NCI-H748 (cell line): Measurements from ENCODE around the gene LRP1B.
"Not testable (repeated sequence)": the region's sequence is repeated elsewhere in the genome, so short reads cannot be mapped to it uniquely, and the experiment has no call there.

Experiments
- DNase-seq: peaks from one replicate; lab custom pipeline; 2025; ENCODE audit not compliant: unreplicated experiment; lab: John Stamatoyannopoulos, UW

The LRP1B gene

GRCh38 chr2:140415035-140415434, 1715.8 kb downstream of the LRP1B start:
- not testable (repeated sequence) for DNase-seq

GRCh38 chr2:140410695-140411094, 1720.1 kb downstream of the LRP1B start:
- no peak for DNase-seq

GRCh38 chr2:140401056-140401455, 1729.8 kb downstream of the LRP1B start:
- no peak for DNase-seq

- no peak for DNase-seq
Observed at GRCh38 chr2:140392824-140393223, 1738.0 kb downstream of the LRP1B start.

- no peak for DNase-seq
Observed at GRCh38 chr2:140384946-140385345, 1745.9 kb downstream of the LRP1B start.

- DNase-seq, result no peak
Observed at GRCh38 chr2:140383781-140384180, 1747.0 kb downstream of the LRP1B start.

GRCh38 chr2:140376686-140377085, 1754.1 kb downstream of the LRP1B start:
- no peak for DNase-seq

GRCh38 chr2:140363131-140363530, 1767.7 kb downstream of the LRP1B start:
- no peak for DNase-seq

GRCh38 chr2:140362361-140362760, 1768.5 kb downstream of the LRP1B start:
- no peak for DNase-seq

- DNase-seq, result no peak
Observed at GRCh38 chr2:140359056-140359771, 1771.6 kb downstream of the LRP1B start.

- no peak for DNase-seq
Observed at GRCh38 chr2:140356697-140357096, 1774.1 kb downstream of the LRP1B start.

- no peak for DNase-seq
Observed at GRCh38 chr2:140355511-140356090, 1775.2 kb downstream of the LRP1B start.

- no peak for DNase-seq
Observed at GRCh38 chr2:140354544-140354943, 1776.3 kb downstream of the LRP1B start.

- DNase-seq, result no peak
Observed at GRCh38 chr2:140353541-140353940, 1777.3 kb downstream of the LRP1B start.

- no peak for DNase-seq
Observed at GRCh38 chr2:140351692-140352091, 1779.1 kb downstream of the LRP1B start.

- no peak for DNase-seq
Observed at GRCh38 chr2:140349695-140350094, 1781.1 kb downstream of the LRP1B start.

- no peak for DNase-seq
Observed at GRCh38 chr2:140348826-140349225, 1782.0 kb downstream of the LRP1B start.

GRCh38 chr2:140344838-140345237, 1786.0 kb downstream of the LRP1B start:
- DNase-seq, result no peak

GRCh38 chr2:140344266-140344665, 1786.5 kb downstream of the LRP1B start:
- DNase-seq, result not testable (repeated sequence)

GRCh38 chr2:140338795-140339194, 1792.0 kb downstream of the LRP1B start:
- no peak for DNase-seq

- DNase-seq, result no peak
Observed at GRCh38 chr2:140337061-140337460, 1793.8 kb downstream of the LRP1B start.

GRCh38 chr2:140316345-140316744, 1814.5 kb downstream of the LRP1B start:
- DNase-seq, result no peak

GRCh38 chr2:140311905-140312304, 1818.9 kb downstream of the LRP1B start:
- no peak for DNase-seq
